ENCODE data around the gene RCAN2. TPM values are rescaled to one million over a fixed set of nuclear protein-coding genes. Genes with fewer than 3 reads are reported as not detected.

RCAN2 gene
- total RNA-seq, 2 donors from 2014 or later: 96.5 to 210 TPM

- Histone ChIP-seq H3K27me3 (no peaks in the 10 kb centered on the region), H3K4me3 (no peak overlapping the region), H3K9me3 (no peaks in the 10 kb centered on the region), H3K4me1 (peaks cover 0 to 29% of the 10 kb centered on the region in 2 donors), H3K27ac (no peak overlapping the region), H3K36me3 (no peaks in the 10 kb centered on the region)
- no peak for TF ChIP-seq CTCF (IDR thresholded peaks at IDR 0.05)
- no peak for DNase-seq (ENCODE audit: low spot score)
Measured at GRCh38 chr6:46414398-46414797, 76.9 kb downstream of the RCAN2 start.

- Histone ChIP-seq H3K4me3 (no peak overlapping the region), H3K27ac (peak overlapping the region in 1 of 2 donors; percentile 1), H3K36me3 (no peaks in the 10 kb centered on the region), H3K27me3 (no peaks in the 10 kb centered on the region), H3K4me1 (peaks cover 0 to 40% of the 10 kb centered on the region in 2 donors), H3K9me3 (no peaks in the 10 kb centered on the region)
- TF ChIP-seq CTCF (IDR thresholded peaks at IDR 0.05): no peak
- no peak for DNase-seq (ENCODE audit: low spot score)
Measured at GRCh38 chr6:46412662-46413061, 78.6 kb downstream of the RCAN2 start.

GRCh38 chr6:46411456-46412197 is 79.6 kb downstream of the RCAN2 start:
- Histone ChIP-seq H3K27ac (peak overlapping the region; percentile 1 to 39), H3K4me1 (peaks cover 0 to 49% of the 10 kb centered on the region in 2 donors), H3K36me3 (no peaks in the 10 kb centered on the region), H3K4me3 (no peak overlapping the region), H3K9me3 (no peaks in the 10 kb centered on the region), H3K27me3 (no peaks in the 10 kb centered on the region)
- no peak for DNase-seq (ENCODE audit: low spot score)
- no peak for TF ChIP-seq CTCF (IDR thresholded peaks at IDR 0.05)

- H3K27me3 ChIP-seq: no peaks in the 10 kb centered on the region
- H3K9me3 ChIP-seq: no peaks in the 10 kb centered on the region
- no peaks in the 10 kb centered on the region for H3K36me3 ChIP-seq
- peak; percentile 44 to 91 for TF ChIP-seq CTCF (IDR thresholded peaks at IDR 0.05)
- H3K4me3 ChIP-seq: no peak overlapping the region
- DNase-seq (ENCODE audit: low spot score): no peak
- H3K27ac ChIP-seq: peak overlapping the region; percentile 23 to 39
- H3K4me1 ChIP-seq: peaks cover 0 to 49% of the 10 kb centered on the region in 2 donors
Measured at GRCh38 chr6:46410334-46410953, 80.8 kb downstream of the RCAN2 start.

GRCh38 chr6:46407776-46408530 is 83.3 kb downstream of the RCAN2 start:
- Histone ChIP-seq H3K27me3 (no peaks in the 10 kb centered on the region), H3K9me3 (no peaks in the 10 kb centered on the region), H3K4me3 (no peak overlapping the region), H3K4me1 (peaks cover 0 to 49% of the 10 kb centered on the region in 2 donors), H3K27ac (peak overlapping the region in 1 of 2 donors; percentile 8), H3K36me3 (no peaks in the 10 kb centered on the region)
- DNase-seq (ENCODE audit: low spot score): no peak
- TF ChIP-seq CTCF (IDR thresholded peaks at IDR 0.05): no peak

Data from right atrium auricular region (tissue), 2 donors.